DOHH2 (cell line): ENCODE data around the gene UBTD1.

Source experiments
- H3F3A ChIP-seq: fragments of 200-600 bp; sonication (generic), shearing (Covaris generic); 2 replicates; pipeline ENCODE4 v1.6.0; 2016; ENCODE audit warnings: antibody characterized with exemption, mild to moderate bottlenecking; ENCODE audit not compliant: control insufficient read depth, insufficient read depth
- H3K27ac ChIP-seq: fragments of 200-600 bp; sonication (generic); 2 replicates; pipeline ENCODE4 v1.5.1; 2014; ENCODE audit warnings: low read depth, mild to moderate bottlenecking, low read length, moderate library complexity
- H3K27me3 ChIP-seq: fragments of 200-600 bp; sonication (generic); 2 replicates; pipeline ENCODE4 v1.6.1; 2014; ENCODE audit warnings: mild to moderate bottlenecking, low read length, mixed read lengths; ENCODE audit not compliant: control insufficient read depth
- H3K36me3 ChIP-seq: fragments of 200-600 bp; sonication (generic); 2 replicates; pipeline ENCODE4 v1.6.1; 2014; ENCODE audit warnings: mild to moderate bottlenecking, low read length, moderate library complexity, mixed read lengths; ENCODE audit not compliant: control insufficient read depth
- H3K4me1 ChIP-seq: fragments of 200-600 bp; sonication (generic); 2 replicates; pipeline ENCODE4 v1.6.1; 2014; ENCODE audit warnings: mild to moderate bottlenecking, low read length, mixed read lengths; ENCODE audit not compliant: control insufficient read depth
- H3K4me2 ChIP-seq: fragments of 200-600 bp; sonication (generic); 2 replicates; pipeline ENCODE4 v1.6.0; 2014; ENCODE audit warnings: mild to moderate bottlenecking, low read length, moderate library complexity
- H3K4me3 ChIP-seq: fragments of 200-600 bp; sonication (generic); 2 replicates; pipeline ENCODE4 v1.5.1; 2014; ENCODE audit warnings: mild to moderate bottlenecking, low read length, mixed read lengths
- H3K79me2 ChIP-seq: fragments of 200-600 bp; sonication (generic); 2 replicates; pipeline ENCODE4 v1.6.1; 2014; ENCODE audit warnings: mild to moderate bottlenecking, low read length, mixed read lengths; ENCODE audit not compliant: control insufficient read depth
- H3K9me2 ChIP-seq: fragments of 200-600 bp; sonication (generic); replicated peaks from 2 replicates; pipeline ENCODE4 v1.6.1; 2014; ENCODE audit warnings: mild to moderate bottlenecking, low read length, mixed read lengths; ENCODE audit not compliant: control insufficient read depth
- H3K9me3 ChIP-seq: fragments of 200-600 bp; sonication (generic); 2 replicates; pipeline ENCODE4 v1.6.1; 2014; ENCODE audit warnings: antibody characterized with exemption, low read length, mixed read lengths; ENCODE audit not compliant: control insufficient read depth, insufficient read depth
- H4K20me1 ChIP-seq: fragments of 200-600 bp; sonication (generic); 2 replicates; pipeline ENCODE4 v1.6.0; 2014; ENCODE audit warnings: low read depth, mild to moderate bottlenecking, antibody characterized with exemption, low read length, moderate library complexity; ENCODE audit not compliant: control insufficient read depth, insufficient read depth
- CTCF ChIP-seq: fragments of 200-600 bp; sonication (generic); IDR thresholded peaks from one replicate; pipeline ENCODE4 v1.5.1; 2014; ENCODE audit warnings: antibody characterized with exemption, mild to moderate bottlenecking, low read depth, low read length; ENCODE audit not compliant: poor library complexity, severe bottlenecking
- EZH2phosphoT487 ChIP-seq: fragments of 200-600 bp; sonication (generic); IDR thresholded peaks from 2 replicates; pipeline ENCODE4 v1.6.1; 2017; ENCODE audit warnings: borderline replicate concordance, mild to moderate bottlenecking, antibody characterized with exemption, low read length, moderate library complexity, mixed read lengths

The UBTD1 gene

GRCh38 chr10:97589479-97589878 lies 90.8 kb downstream of the UBTD1 start, which contains the start of gene C10orf62:
Gene C10orf62, plus strand, starts transcription at chr10:97589721. Its CDS starts 177 bp downstream, at chr10:97589898.
- Histone ChIP-seq H3K27me3 (no peaks in the 10 kb centered on the region), H3K36me3 (no peaks in the 10 kb centered on the region), H3K9me3 (no peaks in the 10 kb centered on the region), H4K20me1 (no peaks in the 10 kb centered on the region), H3K4me2 (no peak within 1 kb of the TSS), H3K4me3 (no peak within 1 kb of the TSS), H3K4me1 (peaks cover 9% of the 10 kb centered on the region; the same call in 1 of the 2 replicates), H3F3A (no peaks in the 10 kb centered on the region), H3K27ac (no peak within 1 kb of the TSS), H3K79me2 (no peaks in the 10 kb centered on the region), H3K9me2 (no peaks in the 10 kb centered on the region)
- no peak for TF ChIP-seq EZH2phosphoT487
- no peak for TF ChIP-seq CTCF

- Histone ChIP-seq H3K27ac (no peak overlapping the region), H3K9me3 (no peaks in the 10 kb centered on the region), H3F3A (no peaks in the 10 kb centered on the region), H3K4me1 (peaks cover 9% of the 10 kb centered on the region; the same call in 1 of the 2 replicates), H3K27me3 (no peaks in the 10 kb centered on the region), H3K9me2 (no peaks in the 10 kb centered on the region), H3K4me3 (no peak overlapping the region), H3K79me2 (no peaks in the 10 kb centered on the region), H3K36me3 (no peaks in the 10 kb centered on the region), H4K20me1 (no peaks in the 10 kb centered on the region), H3K4me2 (no peak overlapping the region)
- TF ChIP-seq EZH2phosphoT487 (no peak), CTCF (no peak)
These were observed 91.5 kb downstream of the UBTD1 start for GRCh38 chr10:97590082-97590747.

GRCh38 chr10:97590748-97591495 lies 92.2 kb downstream of the UBTD1 start:
- H4K20me1 ChIP-seq: no peaks in the 10 kb centered on the region
- no peak overlapping the region for H3K27ac ChIP-seq
- H3K27me3 ChIP-seq: no peaks in the 10 kb centered on the region
- H3K9me2 ChIP-seq: no peaks in the 10 kb centered on the region
- no peaks in the 10 kb centered on the region for H3K9me3 ChIP-seq
- no peaks in the 10 kb centered on the region for H3K79me2 ChIP-seq
- H3K4me3 ChIP-seq: no peak overlapping the region
- no peaks in the 10 kb centered on the region for H3F3A ChIP-seq
- TF ChIP-seq CTCF (no peak), EZH2phosphoT487 (no peak)
- no peaks in the 10 kb centered on the region for H3K36me3 ChIP-seq
- no peak overlapping the region for H3K4me2 ChIP-seq
- H3K4me1 ChIP-seq: peaks cover 9% of the 10 kb centered on the region; the same call in 1 of the 2 replicates
